SU-DHL-6 (cell line): Measurements from ENCODE around the gene MUC5AC.

ENCODE experiments used
- H2AFZ ChIP-seq: fragments of 200-600 bp; sonication (generic); 2 replicates; pipeline ENCODE4 v1.6.1; 2014; ENCODE audit warnings: low read depth, mild to moderate bottlenecking, moderate library complexity, mixed read lengths, antibody characterized with exemption, low read length; ENCODE audit not compliant: severe bottlenecking
- H3F3A ChIP-seq: fragments of 200-600 bp; shearing (Covaris generic); 2 replicates; pipeline ENCODE4 v1.6.0; 2016; ENCODE audit warnings: antibody characterized with exemption, mild to moderate bottlenecking; ENCODE audit not compliant: insufficient read depth
- H3K27ac ChIP-seq: fragments of 200-600 bp; sonication (generic); 2 replicates; pipeline ENCODE4 v1.5.1; 2016; ENCODE audit warnings: low read depth, mild to moderate bottlenecking, low read length, moderate library complexity, mixed read lengths
- H3K27me3 ChIP-seq: fragments of 200-600 bp; sonication (generic), shearing (Covaris generic); 2 replicates; pipeline ENCODE4 v1.6.0; 2014; ENCODE audit warnings: mild to moderate bottlenecking, low read length
- H3K36me3 ChIP-seq: fragments of 200-600 bp; sonication (generic); 2 replicates; pipeline ENCODE4 v1.6.1; 2014; ENCODE audit warnings: mild to moderate bottlenecking, low read length, mixed read lengths
- H3K4me2 ChIP-seq: fragments of 300-600, 200-600 bp; shearing (Covaris generic), sonication (generic); 2 replicates; pipeline ENCODE4 v1.6.0; 2014; ENCODE audit warnings: low read length, low read depth, mild to moderate bottlenecking; ENCODE audit not compliant: poor library complexity, severe bottlenecking
- H3K4me3 ChIP-seq: fragments of 200-600 bp; sonication (generic); 2 replicates; pipeline ENCODE4 v1.5.1; 2014; ENCODE audit warnings: antibody characterized with exemption, low read length, mild to moderate bottlenecking, mixed read lengths; ENCODE audit not compliant: insufficient read depth, poor library complexity, severe bottlenecking
- H3K79me2 ChIP-seq: fragments of 200-600 bp; sonication (generic); 2 replicates; pipeline ENCODE4 v1.6.1; 2014; ENCODE audit warnings: mild to moderate bottlenecking, low read length, moderate library complexity; ENCODE audit not compliant: insufficient read depth
- H3K9ac ChIP-seq: fragments of 200-600 bp; sonication (generic); 2 replicates; pipeline ENCODE4 v1.7.0; 2014; ENCODE audit warnings: mild to moderate bottlenecking, low read length
- H3K9me2 ChIP-seq: fragments of 200-600 bp; sonication (generic); replicated peaks from 2 replicates; pipeline ENCODE4 v1.6.1; 2014; ENCODE audit warnings: low read length; ENCODE audit not compliant: insufficient read depth
- H3K9me3 ChIP-seq: fragments of 200-600 bp; sonication (generic); 2 replicates; pipeline ENCODE4 v1.6.1; 2014; ENCODE audit warnings: low read length, mixed read lengths; ENCODE audit not compliant: insufficient read depth
- H4K20me1 ChIP-seq: fragments of 200-600 bp; sonication (generic); 2 replicates; pipeline ENCODE4 v1.6.1; 2014; ENCODE audit warnings: low read depth, mild to moderate bottlenecking, antibody characterized with exemption, low read length, moderate library complexity, mixed read lengths
- EZH2phosphoT487 ChIP-seq: fragments of 200-600 bp; sonication (generic), shearing (Covaris generic); conservative IDR thresholded peaks from 2 replicates; pipeline ENCODE4 v1.6.1; 2018; ENCODE audit warnings: mild to moderate bottlenecking, antibody characterized with exemption, low read length, moderate library complexity, mixed read lengths
- TF ChIP-seq, protein P1 (sequence below): fragments of 200-600 bp; sonication (generic); IDR thresholded peaks from one replicate; pipeline ENCODE4 v1.5.1; 2017; ENCODE audit warnings: antibody characterized with exemption, mild to moderate bottlenecking, low read length, moderate library complexity; ENCODE audit not compliant: insufficient read depth, poor library complexity, severe bottlenecking

MUC5AC gene

DNA sequence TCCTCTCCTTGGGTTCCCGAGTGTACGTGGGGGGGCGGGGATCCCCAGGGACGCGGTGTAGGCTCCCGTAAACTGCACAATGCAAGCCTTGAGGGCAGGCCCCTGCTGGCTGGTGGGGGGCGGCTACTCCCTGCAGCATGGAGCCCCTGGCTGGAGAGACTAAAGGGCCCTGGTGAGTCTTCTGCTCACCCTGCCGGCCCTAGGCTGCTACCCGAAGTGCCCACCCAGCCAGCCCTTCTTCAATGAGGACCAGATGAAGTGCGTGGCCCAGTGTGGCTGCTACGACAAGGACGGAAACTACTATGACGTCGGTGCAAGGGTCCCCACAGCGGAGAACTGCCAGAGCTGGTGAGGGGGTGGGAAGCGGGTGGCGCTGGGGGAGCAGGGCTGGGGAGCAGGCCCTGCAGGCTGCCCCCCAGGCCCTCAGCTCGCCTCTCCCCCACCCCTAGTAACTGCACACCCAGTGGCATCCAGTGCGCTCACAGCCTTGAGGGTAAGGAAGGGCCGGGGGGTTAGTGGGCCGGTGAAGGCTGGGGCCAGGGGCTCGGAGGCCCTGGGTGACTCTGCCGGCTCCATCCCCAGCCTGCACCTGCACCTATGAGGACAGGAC is 81.9 kb downstream of the MUC5AC start:
- Histone ChIP-seq H2AFZ (no peak overlapping the region), H3K9me2 (no peaks in the 10 kb centered on the region), H3K36me3 (no peaks in the 10 kb centered on the region), H3K9ac (no peak overlapping the region), H3K27me3 (no peaks in the 10 kb centered on the region), H3K4me2 (no peak overlapping the region), H3F3A (no peaks in the 10 kb centered on the region), H3K4me3 (no peak overlapping the region), H4K20me1 (no peaks in the 10 kb centered on the region), H3K9me3 (no peaks in the 10 kb centered on the region), H3K79me2 (no peaks in the 10 kb centered on the region), H3K27ac (no peak overlapping the region)
- no peak for TF ChIP-seq EZH2phosphoT487
- TF ChIP-seq, protein P1, sequence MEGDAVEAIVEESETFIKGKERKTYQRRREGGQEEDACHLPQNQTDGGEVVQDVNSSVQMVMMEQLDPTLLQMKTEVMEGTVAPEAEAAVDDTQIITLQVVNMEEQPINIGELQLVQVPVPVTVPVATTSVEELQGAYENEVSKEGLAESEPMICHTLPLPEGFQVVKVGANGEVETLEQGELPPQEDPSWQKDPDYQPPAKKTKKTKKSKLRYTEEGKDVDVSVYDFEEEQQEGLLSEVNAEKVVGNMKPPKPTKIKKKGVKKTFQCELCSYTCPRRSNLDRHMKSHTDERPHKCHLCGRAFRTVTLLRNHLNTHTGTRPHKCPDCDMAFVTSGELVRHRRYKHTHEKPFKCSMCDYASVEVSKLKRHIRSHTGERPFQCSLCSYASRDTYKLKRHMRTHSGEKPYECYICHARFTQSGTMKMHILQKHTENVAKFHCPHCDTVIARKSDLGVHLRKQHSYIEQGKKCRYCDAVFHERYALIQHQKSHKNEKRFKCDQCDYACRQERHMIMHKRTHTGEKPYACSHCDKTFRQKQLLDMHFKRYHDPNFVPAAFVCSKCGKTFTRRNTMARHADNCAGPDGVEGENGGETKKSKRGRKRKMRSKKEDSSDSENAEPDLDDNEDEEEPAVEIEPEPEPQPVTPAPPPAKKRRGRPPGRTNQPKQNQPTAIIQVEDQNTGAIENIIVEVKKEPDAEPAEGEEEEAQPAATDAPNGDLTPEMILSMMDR: no peak

DNA sequence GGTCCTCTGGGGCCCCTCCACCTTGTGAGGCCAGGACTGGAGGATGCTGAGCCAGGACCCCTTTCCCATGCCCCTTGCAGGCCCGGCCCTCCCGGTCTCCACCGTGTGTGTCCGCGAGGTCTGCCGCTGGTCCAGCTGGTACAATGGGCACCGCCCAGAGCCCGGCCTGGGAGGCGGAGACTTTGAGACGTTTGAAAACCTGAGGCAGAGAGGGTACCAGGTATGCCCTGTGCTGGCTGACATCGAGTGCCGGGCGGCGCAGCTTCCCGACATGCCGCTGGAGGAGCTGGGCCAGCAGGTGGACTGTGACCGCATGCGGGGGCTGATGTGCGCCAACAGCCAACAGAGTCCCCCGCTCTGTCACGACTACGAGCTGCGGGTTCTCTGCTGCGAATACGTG is 83.0 kb downstream of the MUC5AC start:
- H3K36me3 ChIP-seq: no peaks in the 10 kb centered on the region
- H3K9me2 ChIP-seq: no peaks in the 10 kb centered on the region
- H3K9ac ChIP-seq: no peak overlapping the region
- no peaks in the 10 kb centered on the region for H3K79me2 ChIP-seq
- H3K9me3 ChIP-seq: no peaks in the 10 kb centered on the region
- H3F3A ChIP-seq: no peaks in the 10 kb centered on the region
- no peaks in the 10 kb centered on the region for H4K20me1 ChIP-seq
- H2AFZ ChIP-seq: no peak overlapping the region
- H3K27ac ChIP-seq: no peak overlapping the region
- H3K4me2 ChIP-seq: no peak overlapping the region
- H3K27me3 ChIP-seq: no peaks in the 10 kb centered on the region
- no peak overlapping the region for H3K4me3 ChIP-seq
- no peak for TF ChIP-seq EZH2phosphoT487
- TF ChIP-seq, protein P1: no peak

DNA sequence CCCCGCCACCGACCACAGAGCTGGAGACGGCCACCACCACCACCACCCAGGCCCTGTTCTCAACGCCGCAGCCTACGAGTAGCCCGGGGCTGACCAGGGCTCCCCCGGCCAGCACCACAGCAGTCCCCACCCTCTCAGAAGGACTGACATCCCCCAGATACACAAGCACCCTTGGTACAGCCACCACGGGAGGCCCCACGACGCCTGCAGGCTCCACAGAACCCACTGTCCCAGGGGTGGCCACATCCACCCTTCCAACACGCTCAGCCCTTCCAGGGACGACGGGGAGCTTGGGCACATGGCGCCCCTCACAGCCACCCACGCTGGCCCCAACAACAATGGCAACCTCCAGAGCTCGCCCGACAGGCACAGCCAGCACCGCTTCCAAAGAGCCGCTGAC is 84.0 kb downstream of the MUC5AC start:
- no peak for TF ChIP-seq EZH2phosphoT487
- TF ChIP-seq, protein P1: no peak
- Histone ChIP-seq H3K36me3 (no peaks in the 10 kb centered on the region), H3K9me3 (no peaks in the 10 kb centered on the region)

More for the DNA sequence above, 84.0 kb downstream of the MUC5AC start:
- H3K4me3 ChIP-seq: no peak overlapping the region
- H3K9me2 ChIP-seq: no peaks in the 10 kb centered on the region
- no peaks in the 10 kb centered on the region for H4K20me1 ChIP-seq
- H3K79me2 ChIP-seq: no peaks in the 10 kb centered on the region
- no peak overlapping the region for H3K9ac ChIP-seq
- H3K27me3 ChIP-seq: no peaks in the 10 kb centered on the region
- H2AFZ ChIP-seq: no peak overlapping the region
- no peak overlapping the region for H3K4me2 ChIP-seq
- H3K27ac ChIP-seq: no peak overlapping the region
- H3F3A ChIP-seq: no peaks in the 10 kb centered on the region
